ENCODE results near the gene STIM2. TPM values are rescaled to one million over a fixed set of nuclear protein-coding genes. Genes with fewer than 3 reads are reported as not detected.

Gene STIM2
- total and polyA plus RNA-seq, 10 donors: 26.8 to 66.6 (median 49.1) TPM

DNA sequence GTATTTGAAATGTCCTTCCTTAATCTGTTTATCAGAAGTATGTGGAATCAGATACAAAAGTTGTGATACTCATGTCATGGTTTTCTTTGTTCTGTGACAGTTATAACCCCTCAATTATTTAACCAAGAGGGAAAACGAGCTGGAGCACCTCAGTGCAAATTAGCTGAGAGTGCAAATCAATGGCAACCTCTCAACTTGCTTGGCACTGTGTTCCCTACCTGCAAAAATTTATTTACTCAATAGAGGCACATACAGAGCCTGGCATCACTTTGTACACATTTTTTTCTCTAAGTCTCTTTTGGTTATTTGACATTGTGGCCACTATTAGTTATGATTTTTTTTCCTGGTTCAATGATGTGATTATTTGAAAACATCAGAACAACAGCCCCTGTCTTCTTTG, 186.2 kb downstream of the STIM2 start:
- H3K27me3 ChIP-seq (replicated peaks in 1 of 7): peaks cover 0 to 61% (median 5%) of the 10 kb centered on the region in 7 donors
- intact Hi-C loops (cut with DNase I; ENCODE audit: low total_unique reads): no loop called here
- 39 to 65% (median 48%) methylated on average over 1 of the region's 1 CpG for WGBS, 5 donors
- H3K36me3 ChIP-seq: no peaks in the 10 kb centered on the region
- peaks cover 0 to 14% (median 2%) of the 10 kb centered on the region in 8 donors for H3K9me3 ChIP-seq
- no peak overlapping the region for H3K27ac ChIP-seq
- peaks cover 4 to 11% (median 10%) of the 10 kb centered on the region in 6 donors for H3K4me1 ChIP-seq
- TF ChIP-seq POLR2AphosphoS5 (IDR thresholded peaks at IDR 0.05) (no peak), POLR2A (IDR thresholded peaks at IDR 0.05) (no peak)
- TF ChIP-seq, protein P1, sequence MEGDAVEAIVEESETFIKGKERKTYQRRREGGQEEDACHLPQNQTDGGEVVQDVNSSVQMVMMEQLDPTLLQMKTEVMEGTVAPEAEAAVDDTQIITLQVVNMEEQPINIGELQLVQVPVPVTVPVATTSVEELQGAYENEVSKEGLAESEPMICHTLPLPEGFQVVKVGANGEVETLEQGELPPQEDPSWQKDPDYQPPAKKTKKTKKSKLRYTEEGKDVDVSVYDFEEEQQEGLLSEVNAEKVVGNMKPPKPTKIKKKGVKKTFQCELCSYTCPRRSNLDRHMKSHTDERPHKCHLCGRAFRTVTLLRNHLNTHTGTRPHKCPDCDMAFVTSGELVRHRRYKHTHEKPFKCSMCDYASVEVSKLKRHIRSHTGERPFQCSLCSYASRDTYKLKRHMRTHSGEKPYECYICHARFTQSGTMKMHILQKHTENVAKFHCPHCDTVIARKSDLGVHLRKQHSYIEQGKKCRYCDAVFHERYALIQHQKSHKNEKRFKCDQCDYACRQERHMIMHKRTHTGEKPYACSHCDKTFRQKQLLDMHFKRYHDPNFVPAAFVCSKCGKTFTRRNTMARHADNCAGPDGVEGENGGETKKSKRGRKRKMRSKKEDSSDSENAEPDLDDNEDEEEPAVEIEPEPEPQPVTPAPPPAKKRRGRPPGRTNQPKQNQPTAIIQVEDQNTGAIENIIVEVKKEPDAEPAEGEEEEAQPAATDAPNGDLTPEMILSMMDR (IDR thresholded peaks at IDR 0.05 in 8 of 11, conservative IDR thresholded peaks at IDR 0.05 in 3 of 11): no peak
- H3K4me3 ChIP-seq: no peak overlapping the region
- DNase-seq: no peak

DNA sequence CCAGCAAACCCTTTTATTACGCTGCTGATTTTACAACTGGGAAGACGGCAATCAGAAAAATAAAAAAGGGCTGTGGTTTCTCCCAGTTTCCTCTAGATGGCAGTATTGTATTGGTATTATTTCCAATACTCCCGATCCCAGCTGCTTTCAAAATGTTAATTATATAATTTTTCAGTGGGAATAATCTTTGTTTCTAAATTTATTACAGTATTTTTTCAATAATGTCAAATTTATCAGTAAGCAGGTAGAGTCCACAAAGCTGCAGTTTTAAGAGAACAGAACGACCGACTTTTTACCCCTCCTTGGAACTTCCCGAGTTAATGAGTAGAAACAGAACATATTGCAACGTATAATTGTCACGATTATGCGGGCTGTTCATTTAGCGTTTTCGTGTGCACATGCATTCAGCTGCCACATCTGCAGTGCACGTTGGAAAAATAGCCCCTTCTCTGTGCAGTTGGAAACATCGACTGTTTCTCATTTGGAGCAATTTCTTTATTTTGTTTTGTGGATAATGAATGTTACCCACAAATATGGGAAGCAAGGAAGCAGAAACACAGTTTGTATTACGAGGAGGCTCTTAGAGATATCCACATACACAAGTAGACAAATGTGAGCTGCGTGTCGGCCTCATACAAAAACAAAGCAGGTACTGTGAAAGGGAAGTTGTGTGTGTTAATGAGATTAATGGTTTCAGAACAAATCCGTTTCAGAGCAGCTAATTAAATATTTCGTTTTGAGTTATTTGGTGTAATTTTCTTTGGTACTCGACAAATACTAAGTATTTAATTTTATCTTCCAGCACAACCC, 188.0 kb downstream of the STIM2 start:
- Histone ChIP-seq H3K36me3 (no peaks in the 10 kb centered on the region), H3K4me1 (peaks cover 4 to 11% (median 10%) of the 10 kb centered on the region in 6 donors), H3K4me3 (peak overlapping the region in 2 of 8 donors; percentile 29 to 52), H3K27ac (no peak overlapping the region), H3K9me3 (peaks cover 0 to 11% (median 2%) of the 10 kb centered on the region in 8 donors), H3K27me3 (replicated peaks in 1 of 7) (peaks cover 0 to 64% (median 5%) of the 10 kb centered on the region in 7 donors)
- no peak for DNase-seq
- intact Hi-C loops (cut with DNase I; ENCODE audit: low total_unique reads): no loop called here
- WGBS, 5 donors: 17 to 26% (median 23%) methylated on average over 19 of the region's 19 CpGs
- TF ChIP-seq, protein P1 (IDR thresholded peaks at IDR 0.05 in 8 of 11, conservative IDR thresholded peaks at IDR 0.05 in 3 of 11): peak; percentile 33 to 84 (median 71)
- no peak for TF ChIP-seq POLR2A (IDR thresholded peaks at IDR 0.05)
- TF ChIP-seq POLR2AphosphoS5 (IDR thresholded peaks at IDR 0.05): no peak

DNA sequence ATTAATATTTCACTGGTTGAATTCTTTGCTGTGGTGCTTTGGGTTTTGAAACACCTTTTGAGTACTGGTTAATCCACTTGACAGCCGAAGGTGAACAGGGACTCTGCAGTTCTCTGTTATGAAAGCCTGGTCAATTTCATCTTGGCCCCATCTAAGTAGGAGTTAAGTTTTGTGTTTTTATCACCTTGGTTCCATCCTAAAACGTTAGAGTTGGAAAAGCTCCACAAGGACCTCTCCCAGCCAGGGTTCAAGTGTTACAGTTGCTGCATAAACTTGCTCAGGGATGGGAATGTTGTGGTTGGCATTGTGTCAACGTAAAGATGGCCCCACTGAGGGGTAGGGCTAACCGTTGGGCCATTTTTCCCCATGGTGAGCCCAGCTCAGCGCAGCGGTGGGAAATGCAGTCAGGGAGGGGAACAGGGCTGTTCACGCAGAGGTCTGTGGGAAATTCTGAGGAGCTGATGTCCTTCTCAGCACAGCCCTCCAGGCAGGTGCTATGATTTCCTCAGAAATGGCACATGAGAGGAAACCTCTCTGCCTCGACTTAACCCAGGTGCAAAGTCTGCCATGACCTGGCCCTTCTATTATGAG, 188.7 kb downstream of the STIM2 start:
- intact Hi-C loops (cut with DNase I; ENCODE audit: low total_unique reads): no loop called here
- no peak for DNase-seq
- WGBS, 5 donors: 63 to 84% (median 75%) methylated on average over 8 of the region's 8 CpGs
- H3K27me3 ChIP-seq (replicated peaks in 1 of 7): peaks cover 0 to 58% (median 5%) of the 10 kb centered on the region in 7 donors
- TF ChIP-seq, protein P1 (IDR thresholded peaks at IDR 0.05 in 8 of 11, conservative IDR thresholded peaks at IDR 0.05 in 3 of 11): no peak
- TF ChIP-seq POLR2A (IDR thresholded peaks at IDR 0.05): no peak
- no peak for TF ChIP-seq POLR2AphosphoS5 (IDR thresholded peaks at IDR 0.05)
- H3K4me1 ChIP-seq: peaks cover 4 to 11% (median 10%) of the 10 kb centered on the region in 6 donors
- H3K27ac ChIP-seq: no peak overlapping the region
- H3K9me3 ChIP-seq: peaks cover 0 to 4% (median 0%) of the 10 kb centered on the region in 8 donors
- H3K4me3 ChIP-seq: no peak overlapping the region
- no peaks in the 10 kb centered on the region for H3K36me3 ChIP-seq

DNA sequence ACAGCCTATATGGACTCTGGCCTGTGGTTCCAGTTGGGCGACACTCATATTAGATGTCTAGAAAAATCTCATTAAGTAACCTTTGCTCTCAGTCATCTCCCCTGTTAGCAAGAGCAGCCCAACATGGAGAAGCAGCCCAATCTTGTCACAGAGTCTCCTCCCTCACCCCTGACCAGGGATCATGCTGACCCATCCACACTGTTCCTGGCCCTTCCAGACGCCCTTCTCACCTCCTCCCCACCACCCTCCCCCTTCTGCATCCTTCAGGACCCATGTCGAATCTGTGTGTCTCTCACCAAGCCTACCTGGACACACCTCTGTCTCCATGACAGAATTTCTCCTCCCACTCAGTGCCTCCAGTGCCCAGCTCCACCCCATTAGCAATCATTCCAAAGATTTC, 190.1 kb downstream of the STIM2 start:
- intact Hi-C loops (cut with DNase I; ENCODE audit: low total_unique reads): no loop called here
- H3K36me3 ChIP-seq: no peaks in the 10 kb centered on the region
- DNase-seq: no peak
- H3K27ac ChIP-seq: no peak overlapping the region
- H3K4me3 ChIP-seq: no peak overlapping the region
- H3K9me3 ChIP-seq: no peaks in the 10 kb centered on the region
- 65 to 85% (median 77%) methylated on average over 3 of the region's 3 CpGs for WGBS, 5 donors
- no peak for TF ChIP-seq POLR2AphosphoS5 (IDR thresholded peaks at IDR 0.05)
- TF ChIP-seq, protein P1 (IDR thresholded peaks at IDR 0.05 in 8 of 11, conservative IDR thresholded peaks at IDR 0.05 in 3 of 11): no peak
- no peak for TF ChIP-seq POLR2A (IDR thresholded peaks at IDR 0.05)
- peaks cover 4 to 11% (median 10%) of the 10 kb centered on the region in 6 donors for H3K4me1 ChIP-seq
- H3K27me3 ChIP-seq (replicated peaks in 1 of 7): peaks cover 0 to 52% (median 5%) of the 10 kb centered on the region in 7 donors

All from spleen (tissue), 11 donors.